Activated CD4-positive, alpha-beta T cell treated with anti-CD3 and anti-CD28 coated beads, Interleukin-10, Interleukin-2, amounts not matched to agents 100 ng/mL and 50 ng/mL, durations not matched to agents 16 hours and 8 hours (primary cell): ENCODE data around the gene CLEC17A.
"Not testable (repeated sequence)": the region's sequence is repeated elsewhere in the genome, so short reads cannot be mapped to it uniquely, and the experiment has no call there.

Experiments used
- DNase-seq: peaks from one replicate; pipeline ENCODE4 v3.0.0-alpha.2; 2020

The CLEC17A gene, protein sequence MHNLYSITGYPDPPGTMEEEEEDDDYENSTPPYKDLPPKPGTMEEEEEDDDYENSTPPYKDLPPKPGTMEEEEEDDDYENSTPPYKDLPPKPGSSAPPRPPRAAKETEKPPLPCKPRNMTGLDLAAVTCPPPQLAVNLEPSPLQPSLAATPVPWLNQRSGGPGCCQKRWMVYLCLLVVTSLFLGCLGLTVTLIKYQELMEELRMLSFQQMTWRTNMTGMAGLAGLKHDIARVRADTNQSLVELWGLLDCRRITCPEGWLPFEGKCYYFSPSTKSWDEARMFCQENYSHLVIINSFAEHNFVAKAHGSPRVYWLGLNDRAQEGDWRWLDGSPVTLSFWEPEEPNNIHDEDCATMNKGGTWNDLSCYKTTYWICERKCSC

DNA sequence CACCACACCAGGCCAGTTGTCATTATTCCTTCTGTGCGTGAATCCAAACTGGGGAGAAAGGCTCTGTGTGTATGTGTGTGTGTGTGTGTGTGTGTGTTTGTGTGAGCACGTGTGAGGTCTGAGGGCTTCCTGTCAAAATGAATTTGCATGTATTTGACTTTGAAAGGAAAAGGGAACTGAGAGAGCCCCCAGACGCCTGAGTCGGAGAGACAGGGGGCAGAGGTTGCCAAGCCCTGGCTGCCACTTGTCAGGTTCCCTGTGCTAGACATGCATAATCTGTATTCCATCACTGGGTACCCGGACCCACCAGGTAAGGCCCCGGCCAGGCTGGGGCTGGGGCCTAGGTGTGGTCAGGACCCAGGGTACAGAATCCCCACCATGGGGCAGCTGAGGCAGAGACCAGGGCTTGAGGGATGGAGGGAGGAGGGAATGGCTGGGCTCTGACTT, at the start of gene CLEC17A:
CLEC17A (plus strand) TSS at position 191 of the 447 bp plus-strand sequence; CDS start at position 268, 77 bp downstream.
- no peak for DNase-seq

DNA sequence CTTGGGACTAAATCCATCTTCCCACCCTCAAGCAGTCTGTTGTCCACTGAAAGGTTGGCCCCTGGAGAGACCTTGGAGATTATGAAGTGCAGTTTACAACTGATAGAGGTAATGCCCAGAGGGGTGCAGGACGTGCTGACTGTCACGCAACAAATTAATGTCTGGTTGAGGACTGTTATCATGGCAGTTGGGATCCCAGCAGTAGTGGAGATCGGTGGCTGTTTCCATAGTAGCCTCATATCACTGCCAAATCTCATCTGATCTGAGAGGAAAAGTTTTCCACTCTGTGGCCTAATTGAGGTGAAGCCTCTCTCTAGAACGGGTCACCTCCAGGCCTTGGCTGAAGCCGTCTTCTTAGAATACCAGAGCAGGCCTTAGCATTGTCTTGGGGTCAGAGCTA, 49.4 kb upstream of the CLEC17A start:
- DNase-seq = no peak

DNA sequence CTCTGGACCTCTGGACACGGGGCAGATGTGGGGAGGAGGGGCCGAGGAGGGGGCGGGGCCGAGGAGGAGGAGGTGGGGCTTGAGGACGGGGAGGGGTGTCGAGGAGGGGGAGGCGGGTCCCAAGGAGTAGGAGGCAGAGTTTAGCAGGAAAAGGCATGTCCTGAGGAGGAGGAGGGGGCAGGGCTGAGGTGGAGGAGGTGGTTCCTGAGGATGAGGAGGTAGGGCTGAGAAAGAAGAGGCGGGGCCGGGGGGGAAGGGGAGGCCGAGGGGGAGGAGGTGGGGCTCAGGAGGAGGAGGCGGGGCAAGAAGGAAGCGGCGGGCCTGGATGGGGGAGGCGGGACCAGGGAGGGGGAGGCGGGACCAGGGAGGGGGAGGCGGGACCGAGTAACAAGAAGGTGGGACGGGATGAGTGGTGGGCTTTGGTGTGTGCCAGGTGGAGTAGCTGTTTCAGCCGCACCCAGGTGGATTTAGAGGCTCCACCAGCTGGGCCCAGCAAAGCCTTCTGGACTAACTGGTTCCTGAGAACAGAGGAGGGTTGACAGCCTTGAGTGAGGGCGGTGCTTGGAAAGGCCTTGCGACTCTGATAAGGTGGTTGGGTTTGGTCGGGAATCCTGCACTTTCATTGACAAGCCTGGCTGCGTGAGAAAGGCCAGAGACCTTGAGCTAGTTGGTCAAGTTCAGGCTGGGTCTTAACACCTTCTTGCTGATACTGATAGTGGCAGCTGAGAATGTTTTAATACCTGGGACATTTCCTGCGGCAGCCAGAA, 45.8 kb upstream of the CLEC17A start:
- DNase-seq = peak; percentile 68

DNA sequence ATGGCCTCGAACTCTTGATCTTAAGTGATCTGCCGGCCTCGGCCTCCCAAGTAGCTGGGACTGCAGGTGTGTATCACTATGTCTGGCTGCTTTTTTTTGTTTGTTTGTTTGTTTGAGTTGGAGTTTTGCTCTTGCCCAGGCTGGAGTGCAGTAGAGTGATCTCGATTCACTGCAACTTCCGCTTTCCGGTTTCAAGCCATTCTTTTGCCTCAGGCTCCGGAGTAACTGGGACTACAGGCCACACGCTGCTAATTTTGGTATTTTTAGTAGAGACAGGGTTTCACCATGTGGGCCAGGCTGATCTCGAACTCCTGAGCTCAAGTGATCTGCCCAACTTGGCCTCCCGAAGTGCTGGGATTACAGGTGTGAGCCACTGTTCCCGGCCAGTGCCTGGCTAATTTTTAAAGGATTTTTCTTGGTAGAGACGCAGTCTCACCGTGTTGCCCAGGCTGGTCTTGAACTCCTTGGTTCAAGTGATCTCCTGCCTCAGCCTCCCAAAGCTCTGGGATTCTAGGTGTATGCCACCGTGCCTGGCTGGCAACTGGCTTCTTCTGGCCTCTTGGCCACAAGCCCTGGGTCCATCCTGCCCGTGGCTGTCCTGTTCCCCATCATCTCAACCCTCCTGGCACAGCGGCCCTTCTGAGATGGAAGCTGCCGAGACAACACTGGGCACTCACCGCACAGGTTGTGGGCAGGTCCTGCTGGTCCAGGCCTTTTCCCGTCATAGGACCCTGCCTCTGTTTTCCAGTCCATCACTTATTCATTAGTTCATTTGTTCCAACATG, 42.0 kb upstream of the CLEC17A start:
- DNase-seq = no peak

DNA sequence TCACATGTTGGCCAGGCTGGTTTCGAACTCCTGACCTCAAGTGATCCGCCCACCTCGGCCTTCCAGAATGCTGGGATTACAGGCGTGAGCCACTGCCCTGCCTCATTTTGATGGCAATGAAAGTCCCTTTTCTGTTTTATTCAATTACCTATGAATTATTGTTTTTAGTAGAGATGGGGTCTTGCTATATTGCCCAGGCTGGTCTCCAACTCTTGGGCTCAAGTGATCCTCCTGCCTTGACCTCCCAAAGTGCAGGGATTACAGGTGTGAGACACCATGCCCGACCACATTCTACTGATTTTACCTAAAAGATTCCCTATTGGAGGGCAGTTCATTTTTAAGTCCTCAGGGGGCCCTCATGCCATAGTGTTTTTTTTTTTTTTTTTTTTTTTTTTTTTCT, 40.9 kb upstream of the CLEC17A start:
- not testable (repeated sequence) for DNase-seq

DNA sequence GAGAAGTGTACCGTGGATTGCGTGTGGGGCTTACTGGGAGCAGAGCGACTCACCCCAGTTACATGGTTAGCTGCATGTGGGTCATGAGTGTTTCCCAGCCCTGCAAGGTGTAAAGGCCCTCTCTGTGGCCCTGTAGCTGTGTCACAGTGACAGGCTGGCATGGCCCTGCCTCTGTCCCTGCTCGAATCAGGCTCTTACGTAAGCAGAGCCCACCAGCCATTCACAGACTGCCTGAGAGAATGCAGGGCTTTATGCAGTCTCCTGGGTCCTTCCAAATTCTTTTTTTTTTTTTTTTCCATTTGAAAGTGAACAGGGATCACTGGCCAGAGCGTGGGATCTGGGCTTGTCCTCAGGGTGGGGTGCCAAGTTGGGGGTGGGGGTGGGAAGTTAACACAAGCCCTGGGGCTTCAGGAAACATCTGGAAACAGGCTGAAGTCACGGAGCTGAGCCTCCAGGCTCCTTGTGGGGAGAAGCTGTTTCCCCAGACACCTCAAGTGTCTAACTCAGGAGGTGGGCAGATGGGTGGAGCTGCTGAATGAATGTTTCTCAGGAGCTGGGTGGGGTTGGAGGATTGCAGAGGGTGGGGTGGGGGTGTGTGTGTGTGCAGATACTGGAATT, 40.1 kb upstream of the CLEC17A start:
- DNase-seq = no peak

DNA sequence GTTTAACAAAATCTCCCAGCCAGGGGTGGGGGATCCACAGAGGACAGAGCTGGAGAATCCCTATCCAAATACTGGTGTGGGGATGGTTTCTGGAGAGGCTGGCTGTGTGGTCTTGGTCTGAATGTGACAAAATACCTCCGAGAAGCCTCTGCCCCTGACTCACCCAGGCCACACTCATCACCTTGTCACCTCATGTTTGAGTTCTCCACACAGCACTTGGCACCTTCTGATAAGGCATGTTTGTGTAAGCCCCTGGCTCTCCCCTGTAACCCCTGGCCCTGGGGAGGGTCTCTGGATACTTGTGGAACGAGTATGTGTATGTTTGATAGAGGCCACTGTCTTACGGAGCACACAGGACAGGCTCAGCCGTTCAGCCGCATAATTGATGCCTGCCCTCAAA, 38.8 kb upstream of the CLEC17A start:
- DNase-seq = no peak

DNA sequence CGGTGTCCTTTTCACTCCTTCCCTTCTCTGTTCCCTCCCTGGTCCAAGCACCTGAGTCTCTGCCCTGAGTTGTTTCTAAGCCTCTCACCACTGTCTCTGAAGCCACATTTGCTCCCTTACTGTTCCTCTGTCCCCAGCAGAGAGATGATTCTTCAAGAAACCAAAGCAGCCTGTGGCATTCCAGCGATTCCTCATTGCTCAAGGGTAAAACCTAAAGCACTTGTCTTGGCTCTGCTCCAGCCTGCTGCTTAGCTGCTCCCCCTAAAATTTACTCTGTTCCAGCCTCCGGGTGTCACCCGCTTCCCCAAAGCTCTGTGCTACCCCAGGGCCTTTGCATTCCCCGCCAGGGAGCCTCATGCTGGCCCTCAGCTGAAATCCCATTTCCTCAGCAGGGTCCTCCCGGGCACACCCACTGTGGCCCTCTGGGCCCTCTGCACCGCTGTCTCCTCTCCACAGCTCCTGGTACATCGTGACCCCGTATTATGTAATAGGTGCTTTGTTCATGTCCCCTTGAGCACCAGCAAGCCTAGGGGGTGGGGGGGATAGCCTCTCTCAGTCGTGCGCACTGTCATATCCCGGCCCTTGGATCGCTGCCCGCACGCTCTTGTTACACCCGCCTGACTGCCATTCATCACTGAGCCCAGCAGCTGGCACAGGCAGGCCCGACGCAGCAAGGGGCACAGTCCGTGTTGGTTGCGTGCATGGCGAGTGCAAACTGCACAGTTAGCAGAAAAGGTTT, 37.7 kb upstream of the CLEC17A start:
- DNase-seq = no peak

DNA sequence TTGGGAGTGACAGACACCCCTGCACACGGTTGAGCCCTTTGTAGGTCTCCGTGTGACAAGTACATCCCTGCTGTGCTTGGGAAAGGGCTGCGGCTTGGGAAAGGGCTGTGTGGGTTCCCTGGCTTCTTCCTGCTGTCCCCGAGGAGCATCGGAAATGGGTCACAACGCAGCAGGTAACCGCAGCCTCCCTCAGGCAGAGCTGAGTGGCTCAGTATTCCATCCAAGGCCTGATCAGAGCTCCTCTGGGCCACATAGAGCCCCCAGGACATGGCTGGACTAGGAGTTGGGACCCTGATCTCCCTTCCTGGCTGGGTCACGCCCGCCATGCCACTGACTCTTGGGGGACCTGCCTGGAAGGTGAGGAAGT, 37.2 kb upstream of the CLEC17A start:
- no peak for DNase-seq

DNA sequence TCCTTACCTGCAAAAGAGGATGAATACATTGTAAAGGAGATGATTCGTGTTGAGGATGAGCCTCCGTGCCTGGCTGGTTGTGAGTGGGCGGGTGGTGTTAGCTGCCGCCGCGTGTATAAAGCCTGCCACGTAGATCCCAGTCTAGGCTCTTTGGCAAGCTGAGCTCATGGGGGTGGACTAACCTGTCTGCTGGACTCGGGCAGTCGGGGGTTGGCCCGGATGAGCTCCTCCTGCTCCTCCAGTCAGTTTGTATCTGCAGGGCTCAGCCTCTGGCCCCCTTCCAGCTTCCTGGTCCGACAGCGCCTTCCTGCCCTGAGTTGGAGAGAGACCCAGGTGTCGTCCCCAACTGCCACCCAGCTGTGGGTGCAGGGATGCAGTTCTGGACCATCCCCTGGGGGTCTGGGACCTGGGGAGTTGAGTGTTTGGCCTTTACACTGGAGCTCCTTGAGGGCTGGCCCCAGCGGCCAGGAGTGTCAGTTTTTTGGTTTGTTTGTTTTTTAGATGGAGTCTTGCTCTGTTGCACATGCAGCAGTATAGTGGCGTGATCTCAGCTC, 32.6 kb upstream of the CLEC17A start:
- DNase-seq = no peak

DNA sequence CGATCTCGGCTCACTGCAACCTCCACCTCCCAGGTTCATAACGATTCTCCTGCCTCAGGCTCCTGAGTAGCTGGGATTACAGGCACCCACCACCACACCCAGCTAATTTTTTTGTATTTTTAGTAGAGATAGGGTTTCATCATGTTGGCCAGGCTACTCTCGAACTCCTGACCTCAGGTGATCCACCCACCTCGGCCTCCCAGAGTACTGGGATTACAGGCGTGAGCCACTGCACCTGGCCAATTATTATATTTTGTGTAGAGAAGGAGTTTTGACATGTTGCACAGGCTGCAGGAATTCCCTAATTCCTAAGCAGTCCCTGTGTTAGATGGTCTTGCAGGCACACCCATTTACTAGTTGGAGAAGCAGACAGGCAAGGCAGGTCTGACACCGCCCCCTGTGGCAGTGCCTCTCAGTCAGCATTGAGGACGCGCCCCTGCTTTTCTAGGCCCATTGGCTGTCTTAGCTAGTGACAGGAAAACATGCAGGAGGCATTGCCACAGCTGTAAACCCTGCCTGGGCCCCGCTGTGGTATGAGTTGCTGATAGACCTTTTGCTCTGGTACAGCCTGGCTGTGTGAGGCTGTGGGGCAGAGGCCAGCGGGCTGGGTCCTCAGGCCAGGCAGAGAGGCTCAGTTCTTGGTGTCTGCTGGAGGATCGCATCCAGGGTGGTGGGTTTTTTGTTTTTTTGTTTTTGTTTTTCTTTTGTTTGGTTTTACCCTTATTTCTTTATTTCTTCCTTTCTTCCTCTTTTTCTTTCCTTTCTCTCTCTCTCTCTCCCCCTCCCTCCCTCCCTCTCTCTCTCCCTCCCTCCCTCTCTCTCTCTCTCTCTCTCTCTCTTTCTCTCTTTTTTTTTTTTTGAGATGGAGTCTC, 31.5 kb upstream of the CLEC17A start:
- peak; percentile 66 for DNase-seq

DNA sequence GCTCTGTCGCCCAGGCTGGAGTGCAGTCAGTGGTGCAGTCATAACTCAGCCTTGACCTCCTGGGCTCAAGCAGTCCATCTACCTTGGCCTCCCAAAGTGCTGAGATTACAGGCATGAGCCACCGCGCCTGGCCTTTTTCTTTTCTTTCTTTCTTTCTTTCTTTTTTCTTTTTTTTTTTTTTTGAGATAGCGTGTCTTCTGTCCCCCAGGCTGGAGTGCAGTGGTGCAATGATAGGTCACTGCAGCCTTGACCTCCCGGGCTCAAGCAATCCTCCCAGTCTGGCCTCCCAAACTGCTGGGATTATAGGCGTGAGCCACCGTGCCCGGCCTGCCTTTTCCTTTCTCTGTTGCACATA, 30.9 kb upstream of the CLEC17A start:
- DNase-seq = not testable (repeated sequence)

DNA sequence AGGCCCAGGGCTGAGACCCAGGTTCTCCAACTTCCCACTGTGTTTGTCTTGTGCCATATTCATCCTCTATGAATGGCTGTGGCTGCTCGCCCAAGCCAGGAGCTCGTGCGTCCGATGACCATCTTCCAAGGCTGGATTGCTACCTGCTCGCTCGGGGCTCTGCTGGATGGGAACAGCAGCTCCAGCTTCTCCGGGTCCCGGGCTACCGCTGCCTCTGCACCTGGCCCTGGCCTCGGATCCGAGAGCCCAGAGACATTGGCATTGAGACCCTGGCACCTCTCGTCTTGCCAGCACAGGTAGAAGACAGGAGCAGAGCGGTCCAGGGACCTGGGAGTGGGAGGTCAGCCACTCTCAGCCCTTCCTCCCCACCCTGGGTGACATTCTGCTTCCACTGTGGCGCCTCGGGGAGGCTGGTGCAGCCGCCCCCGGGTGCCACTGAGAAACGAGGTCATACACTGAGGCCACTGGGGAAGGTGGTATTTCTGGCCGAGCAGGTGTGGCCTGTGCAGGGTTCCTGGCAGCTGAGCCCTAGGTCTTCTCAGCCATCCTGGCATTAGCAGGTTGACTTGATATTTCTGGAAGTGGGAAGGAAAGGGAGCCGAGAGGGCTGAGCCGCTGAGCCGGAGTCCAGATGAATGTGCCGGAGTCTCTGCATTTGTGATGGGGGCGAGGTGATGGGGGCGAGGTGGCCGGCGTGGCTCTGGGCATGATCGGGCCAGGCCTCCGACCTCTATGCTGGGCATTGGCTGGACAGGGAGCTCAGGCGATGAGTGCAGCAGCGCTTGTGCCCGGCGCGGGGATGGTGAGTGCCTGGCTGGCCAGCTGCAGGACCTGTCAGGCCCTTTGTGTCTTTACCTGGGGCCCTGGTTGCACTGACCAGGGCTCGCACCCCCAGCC, 29.6 kb upstream of the CLEC17A start:
- no peak for DNase-seq

DNA sequence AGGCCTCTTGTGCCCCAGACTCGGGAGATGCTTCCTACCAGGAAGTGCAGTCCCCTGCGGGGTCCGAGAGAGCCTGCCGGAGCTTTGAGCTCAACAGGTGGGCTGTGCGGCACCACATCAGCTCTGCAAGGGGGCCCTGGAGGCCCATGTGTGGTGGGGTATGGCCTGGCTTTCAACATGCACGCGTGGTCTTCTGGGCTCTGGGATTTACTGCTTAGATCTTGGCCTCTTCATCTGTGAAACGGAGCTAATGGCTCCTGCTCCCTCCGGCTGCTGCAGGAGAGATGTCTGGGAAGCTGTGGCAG, 29.0 kb upstream of the CLEC17A start:
- no peak for DNase-seq

DNA sequence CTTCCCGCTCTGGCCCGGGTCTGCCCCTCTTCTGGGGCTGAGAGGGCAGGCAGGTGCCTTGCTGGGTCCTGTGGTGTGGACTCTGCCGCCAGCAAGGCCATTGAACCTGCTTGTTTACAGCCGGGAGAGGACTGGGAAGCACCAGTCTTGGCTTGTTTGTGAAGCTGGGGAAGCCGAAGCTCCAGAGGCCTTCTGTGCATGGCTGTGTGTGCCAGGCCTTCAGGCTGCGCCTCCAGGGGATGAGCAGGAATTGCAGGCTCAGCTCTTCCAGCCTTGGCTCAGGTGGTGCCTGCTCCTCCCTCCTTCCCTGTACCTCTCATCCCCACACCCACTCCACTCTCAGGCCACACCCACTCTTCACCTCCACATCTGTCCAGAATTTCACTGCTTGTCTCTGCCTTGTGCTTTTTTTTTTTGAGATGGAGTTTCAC, 28.5 kb upstream of the CLEC17A start:
- DNase-seq = no peak

DNA sequence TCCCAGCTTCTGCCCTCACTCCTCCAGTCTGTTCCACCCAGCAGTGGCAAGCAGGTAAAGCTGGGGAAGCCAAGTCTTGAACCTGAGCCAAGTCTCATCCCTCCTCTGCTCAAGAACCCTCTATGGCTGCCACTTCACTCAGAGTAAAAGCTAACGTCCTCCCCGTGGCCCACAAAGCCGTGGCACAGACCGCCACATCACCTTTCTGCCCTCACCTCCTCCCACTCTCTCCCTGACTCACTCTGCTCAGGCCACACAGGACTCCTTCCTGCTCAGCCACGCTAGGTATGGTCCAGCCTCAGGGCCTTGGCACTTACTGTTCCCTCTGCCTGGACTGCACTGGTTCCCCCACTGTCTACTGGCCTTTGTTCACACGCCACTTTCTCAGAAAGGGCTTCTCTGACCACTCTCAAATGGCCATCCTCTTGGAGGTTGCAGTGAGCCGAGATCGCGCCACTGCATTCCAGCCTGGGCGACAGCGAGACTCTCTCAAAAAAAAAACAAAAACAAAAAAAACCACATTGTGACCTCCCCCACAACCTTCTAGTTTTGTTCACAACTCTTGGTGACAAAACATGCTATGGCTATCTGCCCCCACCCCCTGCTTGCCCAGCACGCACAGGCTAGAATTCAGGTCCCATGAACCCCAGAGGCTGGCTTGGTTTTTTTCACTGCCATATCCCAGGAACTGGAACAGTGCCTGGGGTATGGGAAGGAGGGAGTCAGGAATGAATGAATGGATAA, 26.8 kb upstream of the CLEC17A start:
- no peak for DNase-seq

DNA sequence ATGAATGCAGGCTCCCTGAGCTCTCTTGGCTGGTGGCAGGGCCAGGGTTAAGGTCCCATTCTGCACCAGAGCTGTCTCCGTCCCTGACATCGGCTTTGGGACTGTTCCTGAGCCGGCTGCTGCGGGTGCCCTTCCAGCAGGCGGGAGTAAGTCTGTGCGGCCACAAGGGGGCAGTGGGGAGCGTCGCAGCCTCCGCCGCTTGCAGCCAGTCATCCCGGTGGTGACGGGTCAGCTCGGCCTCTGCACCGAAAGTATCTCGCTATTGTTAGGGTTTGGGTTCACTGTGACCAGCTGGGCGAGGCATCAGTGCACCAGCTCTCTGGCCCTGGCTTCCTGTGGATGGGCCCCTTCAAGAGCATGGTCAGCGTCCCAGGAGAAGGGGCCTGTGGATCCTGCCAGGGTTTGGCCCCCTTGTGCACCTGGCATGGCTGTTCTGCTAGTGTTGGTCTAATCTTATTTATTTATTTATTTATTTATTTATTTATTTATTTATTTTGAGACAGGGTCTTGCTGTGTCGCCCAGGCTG, 26.2 kb upstream of the CLEC17A start:
- peak; percentile 87 for DNase-seq

DNA sequence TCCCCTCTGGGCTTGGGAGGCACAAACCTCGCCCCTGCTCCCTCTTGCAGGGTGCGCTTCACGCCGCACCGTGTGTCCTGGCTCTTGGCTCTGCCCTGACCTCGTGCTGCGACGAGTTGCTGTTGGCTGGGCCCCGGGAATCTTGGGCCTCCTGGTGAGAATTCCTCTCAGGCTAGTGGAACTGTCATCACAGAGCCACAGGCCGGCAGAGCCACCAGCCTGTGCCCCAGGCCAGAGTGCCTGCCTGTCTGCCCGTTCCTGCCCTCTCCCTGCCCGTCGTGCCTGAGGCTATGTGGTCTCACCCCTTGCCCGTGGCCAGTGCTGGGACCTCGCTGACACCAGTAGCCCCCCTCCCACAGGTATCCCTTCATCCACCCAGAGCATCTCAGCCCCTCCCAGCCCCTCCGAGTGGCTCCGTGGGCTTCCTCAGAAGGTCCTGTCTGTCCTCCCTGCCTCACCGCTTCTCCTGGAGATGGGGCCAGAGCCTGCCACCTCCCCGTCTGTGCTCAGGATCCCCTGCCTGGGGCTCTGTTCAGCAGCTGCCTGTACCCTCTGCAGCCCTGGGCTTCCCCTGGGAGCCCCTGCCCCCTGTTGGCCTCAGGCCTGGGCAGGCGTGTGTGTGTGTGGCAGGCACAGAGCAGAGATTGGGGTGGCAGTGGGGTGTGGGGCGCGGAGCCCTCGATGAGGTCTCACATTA, 24.4 kb upstream of the CLEC17A start:
- DNase-seq = no peak
